ENCODE results near the gene TXLNG.

Gene TXLNG

GRCh38 chrX:16785247-16786138 is 773 bp upstream of the TXLNG start:
- DNase-seq: peak; percentile 31

- peak; percentile 40 for DNase-seq
These were observed 797 bp downstream of the TXLNG start for GRCh38 chrX:16786791-16787735.

- DNase-seq: no peak
These were observed 2.2 kb downstream of the TXLNG start for GRCh38 chrX:16788477-16788876.

GRCh38 chrX:16796298-16796697 is 10.0 kb downstream of the TXLNG start:
- DNase-seq: no peak

- no peak for DNase-seq
These were observed 11.1 kb downstream of the TXLNG start for GRCh38 chrX:16797358-16797757.

GRCh38 chrX:16797841-16798240 is 11.6 kb downstream of the TXLNG start:
- DNase-seq: no peak

GRCh38 chrX:16804923-16805464 is 18.7 kb downstream of the TXLNG start:
- DNase-seq: no peak

- no peak for DNase-seq
These were observed 21.3 kb downstream of the TXLNG start for GRCh38 chrX:16807548-16807947.

- no peak for DNase-seq
These were observed 21.8 kb downstream of the TXLNG start for GRCh38 chrX:16807976-16808542.

- DNase-seq: no peak
These were observed 28.3 kb downstream of the TXLNG start for GRCh38 chrX:16814597-16814996.

- DNase-seq: no peak
These were observed 33.4 kb downstream of the TXLNG start for GRCh38 chrX:16819634-16820033.

- DNase-seq: no peak
These were observed 36.5 kb downstream of the TXLNG start for GRCh38 chrX:16822723-16823122.

- no peak for DNase-seq
These were observed 39.2 kb downstream of the TXLNG start for GRCh38 chrX:16825264-16826035.

GRCh38 chrX:16826207-16826606 is 39.9 kb downstream of the TXLNG start:
- no peak for DNase-seq

GRCh38 chrX:16827225-16827624 is 41.0 kb downstream of the TXLNG start:
- no peak for DNase-seq

GRCh38 chrX:16828124-16828908 is 42.0 kb downstream of the TXLNG start:
- no peak for DNase-seq

GRCh38 chrX:16832301-16832700 is 46.0 kb downstream of the TXLNG start:
- no peak for DNase-seq

- DNase-seq: no peak
These were observed 48.5 kb downstream of the TXLNG start for GRCh38 chrX:16834806-16835205.

- DNase-seq: no peak
These were observed 50.1 kb downstream of the TXLNG start for GRCh38 chrX:16836371-16836770.

- DNase-seq: no peak
These were observed 52.2 kb downstream of the TXLNG start for GRCh38 chrX:16838202-16839066.

All from stimulated activated CD8-positive, alpha-beta memory T cell treated with anti-CD3 and anti-CD28 coated beads, Interleukin-4, amount 100 ng/mL, for 48 hours (primary cell).